GM21786 (cell line): ENCODE data around the gene ATP6V0B.
A peak's percentile ranks its signal among the peaks of the same experiment; 100 is the strongest.

Experiments
- ATAC-seq: cut with Tn5 transposase; IDR thresholded peaks from one replicate; pipeline ENCODE4 v1.9.1; 2021; ENCODE audit not compliant: unreplicated experiment

The ATP6V0B gene

DNA sequence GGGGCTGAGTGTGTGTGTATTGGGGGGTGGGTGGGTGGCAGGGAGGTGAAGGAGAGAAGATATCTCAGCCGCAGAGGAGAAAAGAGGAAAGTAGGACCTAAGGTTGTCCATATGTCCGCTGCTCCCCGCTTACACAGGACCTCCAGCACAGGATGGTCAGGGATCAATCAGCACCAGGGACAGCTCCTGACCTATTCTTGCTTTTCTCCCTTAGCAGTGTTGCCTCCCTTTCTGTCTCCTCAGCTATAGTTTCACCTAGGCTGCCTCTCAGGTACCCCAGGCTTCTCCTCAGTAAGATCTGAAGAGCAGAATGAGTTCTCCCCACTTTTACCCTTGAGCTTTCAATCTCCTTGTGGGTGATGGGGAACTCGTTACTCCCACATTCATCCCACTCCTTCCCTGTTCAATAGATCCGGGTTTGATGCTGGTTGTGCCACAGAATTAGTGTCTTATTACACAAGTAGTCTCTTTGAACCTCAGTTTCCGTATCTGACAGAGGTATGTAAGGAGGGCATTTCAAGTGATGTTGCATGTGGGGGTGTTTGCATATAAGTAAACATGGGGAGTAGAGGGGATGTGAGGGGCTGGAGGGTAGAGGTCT is 6.3 kb upstream of the ATP6V0B start:
- ATAC-seq, result no peak

DNA sequence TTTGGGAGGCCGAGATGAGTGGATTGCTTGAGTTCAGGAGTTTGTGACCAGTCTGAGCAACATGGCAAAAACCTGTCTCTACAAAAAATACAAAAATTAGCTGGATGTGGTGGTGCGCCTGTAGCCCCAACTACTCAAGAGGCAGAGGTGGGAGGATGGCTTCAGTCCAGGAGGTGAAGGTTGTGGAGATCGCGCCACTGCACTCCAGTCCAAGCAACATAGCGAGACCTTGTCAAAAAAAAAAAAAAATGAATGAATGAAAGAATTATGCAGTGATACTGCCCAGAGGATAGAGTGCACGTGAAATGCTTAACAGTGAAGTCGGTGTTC is 5.4 kb upstream of the ATP6V0B start:
- ATAC-seq, result no peak

- peak; percentile 78 for ATAC-seq
Measured at GRCh38 chr1:43969746-43970466, 4.9 kb upstream of the ATP6V0B start, which contains the start of gene DPH2. DPH2 (plus strand) TSS chr1:43970010; CDS start chr1:43970176, 166 bp downstream.

DNA sequence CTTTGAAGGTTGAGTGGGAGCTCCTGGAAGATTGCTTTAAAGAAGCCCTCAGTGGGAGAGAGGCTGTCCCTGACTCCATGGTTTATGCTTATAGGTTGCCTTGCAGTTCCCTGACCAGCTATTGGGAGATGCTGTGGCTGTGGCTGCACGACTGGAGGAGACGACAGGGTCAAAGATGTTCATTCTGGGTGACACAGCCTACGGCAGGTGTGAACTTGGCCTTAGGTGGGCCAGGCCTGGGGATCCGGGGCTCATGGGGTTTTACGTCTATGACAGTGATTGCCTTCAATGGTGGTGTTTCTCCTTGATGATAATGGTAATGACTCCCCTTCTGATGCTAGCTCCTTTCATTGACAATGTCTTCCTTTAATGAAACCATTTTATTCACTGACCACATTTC is 4.3 kb upstream of the ATP6V0B start:
- no peak for ATAC-seq

- ATAC-seq, result no peak
Measured at GRCh38 chr1:43970911-43971310, 3.8 kb upstream of the ATP6V0B start.

DNA sequence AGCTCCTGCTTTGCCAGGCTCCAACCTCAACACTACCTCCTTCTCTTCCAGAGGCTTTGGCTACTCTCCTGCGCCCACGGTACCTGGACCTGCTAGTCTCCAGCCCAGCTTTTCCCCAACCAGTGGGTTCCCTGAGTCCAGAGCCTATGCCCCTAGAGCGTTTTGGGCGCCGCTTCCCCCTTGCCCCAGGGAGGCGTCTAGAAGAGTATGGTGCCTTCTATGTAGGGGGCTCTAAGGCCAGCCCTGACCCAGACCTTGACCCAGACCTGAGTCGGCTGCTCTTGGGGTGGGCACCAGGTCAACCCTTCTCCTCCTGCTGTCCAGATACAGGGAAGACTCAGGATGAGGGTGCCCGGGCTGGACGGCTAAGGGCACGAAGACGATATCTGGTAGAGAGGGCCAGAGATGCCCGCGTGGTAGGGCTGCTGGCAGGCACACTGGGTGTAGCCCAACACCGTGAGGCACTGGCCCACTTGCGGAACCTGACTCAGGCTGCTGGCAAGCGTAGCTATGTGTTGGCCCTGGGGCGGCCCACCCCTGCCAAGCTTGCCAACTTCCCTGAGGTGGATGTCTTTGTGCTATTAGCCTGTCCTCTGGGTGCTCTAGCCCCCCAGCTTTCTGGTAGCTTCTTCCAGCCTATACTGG is 3.3 kb upstream of the ATP6V0B start:
- no peak for ATAC-seq

GRCh38 chr1:43973981-43974442 is 748 bp upstream of the ATP6V0B start:
- no peak for ATAC-seq

- ATAC-seq, result no peak
Measured at GRCh38 chr1:43975249-43975961, 645 bp downstream of the ATP6V0B start.

DNA sequence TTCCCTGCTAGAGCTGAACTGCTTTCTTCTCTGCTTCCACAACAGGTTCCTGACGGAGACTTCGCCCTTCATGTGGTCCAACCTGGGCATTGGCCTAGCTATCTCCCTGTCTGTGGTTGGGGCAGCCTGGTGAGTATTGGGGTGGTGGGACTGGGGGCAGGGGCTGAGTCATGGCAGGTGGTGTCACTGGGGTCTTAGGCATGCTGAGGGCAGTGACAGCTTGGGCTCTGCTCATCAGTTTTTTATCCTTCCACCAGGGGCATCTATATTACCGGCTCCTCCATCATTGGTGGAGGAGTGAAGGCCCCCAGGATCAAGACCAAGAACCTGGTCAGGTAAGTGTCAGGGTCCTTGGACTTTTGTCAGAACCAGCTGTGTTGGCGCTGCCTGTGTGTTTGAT is 1.3 kb downstream of the ATP6V0B start:
- no peak for ATAC-seq

- ATAC-seq, result no peak
Measured at GRCh38 chr1:43976890-43977289, 2.1 kb downstream of the ATP6V0B start.

- ATAC-seq, result no peak
Measured at GRCh38 chr1:43977376-43978263, 2.9 kb downstream of the ATP6V0B start.

- ATAC-seq, result no peak
Measured at GRCh38 chr1:43978264-43978550, 3.4 kb downstream of the ATP6V0B start.

DNA sequence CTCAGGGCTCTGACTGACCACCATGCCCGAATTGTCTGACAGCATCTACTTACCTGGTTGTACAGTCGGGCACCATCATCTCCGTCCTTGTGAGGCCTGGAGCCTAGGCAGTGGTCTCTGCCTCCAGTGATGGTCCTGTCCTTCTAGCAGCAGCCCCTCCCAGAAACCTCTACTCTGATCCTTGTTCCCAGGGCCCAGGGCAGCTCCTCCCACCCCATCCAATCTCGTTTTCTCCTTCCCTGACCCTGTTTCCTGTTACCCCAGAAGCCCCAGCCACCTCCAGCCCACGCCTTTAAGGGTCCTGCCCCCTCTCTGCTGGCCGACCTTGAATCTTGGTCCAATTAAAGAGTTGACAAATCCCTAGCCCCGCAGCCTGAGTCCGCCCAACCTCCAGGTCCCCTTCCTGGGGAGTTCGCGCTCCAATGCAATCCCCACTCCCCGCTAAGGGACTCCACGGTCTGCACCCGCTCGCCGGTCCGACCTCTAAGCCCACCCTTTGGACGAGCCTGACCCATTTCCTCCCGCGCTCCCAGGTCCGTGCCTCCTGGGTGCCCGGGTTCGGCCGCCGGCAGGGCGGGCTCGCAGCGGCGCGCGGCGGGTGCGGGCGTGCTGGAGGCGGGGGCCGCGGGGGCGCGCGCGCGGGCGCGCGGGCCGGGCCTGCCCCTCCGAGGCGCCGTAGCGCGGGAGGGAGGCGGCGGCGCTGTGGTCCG is 3.9 kb downstream of the ATP6V0B start, which contains the start of gene B4GALT2:
Gene B4GALT2 (plus strand): TSS at position 660 of the 710 bp plus-strand sequence. CDS start 1,951 bp downstream, outside the sequence.
- ATAC-seq, result no peak

- no peak for ATAC-seq
Measured at GRCh38 chr1:43979261-43979527, 4.4 kb downstream of the ATP6V0B start.

DNA sequence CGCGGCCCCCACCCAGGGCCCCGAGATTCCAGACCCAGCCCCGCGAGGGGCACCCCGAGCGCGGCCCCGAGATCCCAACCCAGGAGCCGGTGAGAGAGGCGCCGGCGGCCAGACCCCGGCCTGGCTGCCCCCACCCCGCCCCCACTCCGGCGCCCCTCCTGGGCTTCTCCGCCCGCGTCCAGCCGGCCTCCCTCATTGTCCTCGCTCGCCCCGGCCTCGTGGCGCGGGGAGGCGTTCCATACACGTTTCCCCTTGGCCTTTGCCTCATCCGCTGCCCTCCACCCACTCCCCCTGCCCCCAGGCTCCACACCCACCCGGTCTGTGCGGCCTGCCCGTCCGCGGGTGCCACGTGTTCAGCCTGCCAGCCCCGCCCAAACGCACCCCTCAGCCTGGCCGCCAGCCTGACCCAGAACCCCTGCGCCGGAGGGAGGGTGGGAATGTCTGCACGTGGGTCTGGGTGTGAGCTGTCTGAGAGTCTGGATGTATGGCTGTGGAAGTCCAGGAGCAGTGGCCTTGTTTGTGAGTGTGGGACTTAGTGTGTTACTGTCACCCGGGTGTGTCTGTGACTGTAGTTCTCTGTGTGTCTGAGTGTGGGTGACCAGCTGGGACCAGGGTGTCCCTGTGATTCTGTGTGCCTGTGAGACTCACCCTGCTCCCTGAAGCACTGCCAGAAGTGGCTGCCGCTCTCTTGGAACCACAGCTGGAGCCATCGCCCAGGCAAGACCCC is 4.9 kb downstream of the ATP6V0B start:
- ATAC-seq, result no peak

DNA sequence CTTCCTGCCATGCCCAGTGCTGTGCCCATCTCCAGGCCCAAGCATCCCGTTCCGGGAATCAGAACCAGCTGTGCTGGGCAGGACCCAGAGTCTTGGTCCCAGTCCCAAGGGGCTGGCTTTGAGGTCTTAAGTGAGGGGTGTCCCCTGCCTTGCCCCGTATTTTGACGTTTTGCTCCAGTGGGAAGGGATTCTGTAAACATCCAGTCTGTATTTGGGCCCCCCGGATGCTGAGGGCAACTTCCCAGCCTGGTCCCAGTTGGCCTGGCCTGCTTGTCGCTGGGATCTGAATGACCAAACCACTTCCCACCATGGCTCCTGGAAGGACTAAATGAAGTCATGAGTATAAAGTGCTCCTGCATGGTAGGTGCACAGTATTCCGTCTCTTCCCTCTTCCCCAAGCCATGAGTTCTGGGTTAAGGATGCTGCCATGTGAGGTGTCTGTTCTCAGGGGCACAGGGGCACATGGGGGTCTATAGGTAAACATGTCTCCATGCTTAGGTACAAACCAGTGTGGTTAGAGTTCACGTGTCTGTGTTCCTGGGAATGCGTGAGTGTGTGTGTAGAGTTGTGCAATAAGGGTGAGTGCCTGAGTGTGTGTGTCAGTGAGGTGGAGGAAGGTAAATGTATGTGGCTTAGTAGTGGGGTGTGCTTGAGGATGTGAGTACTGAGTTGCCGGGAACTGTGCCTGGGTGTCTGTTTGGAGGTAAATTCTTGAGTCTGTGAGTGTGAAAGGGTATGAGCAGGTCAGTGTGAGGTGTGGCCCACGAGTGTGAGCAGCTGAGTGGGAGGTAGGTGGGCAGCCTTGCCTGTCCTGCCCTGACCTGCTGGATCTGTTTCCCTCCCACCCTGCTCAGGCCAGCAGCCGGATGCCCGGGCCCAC is 5.7 kb downstream of the ATP6V0B start:
- no peak for ATAC-seq

GRCh38 chr1:43981135-43981491 is 6.4 kb downstream of the ATP6V0B start:
- no peak for ATAC-seq

- ATAC-seq, result no peak
Measured at GRCh38 chr1:43981636-43982035, 6.9 kb downstream of the ATP6V0B start.

- ATAC-seq, result no peak
Measured at GRCh38 chr1:43982241-43982640, 7.5 kb downstream of the ATP6V0B start.
